Endodermal cell (in vitro differentiated cells): ENCODE results near the gene ARPP21. TPM values are rescaled to one million over a fixed set of nuclear protein-coding genes. Genes with fewer than 3 reads are reported as not detected.

Experiments
- DNase-seq: peaks from one replicate; pipeline ENCODE4 v3.0.0-alpha.2; 2017
- H3K27ac ChIP-seq: 2 replicates; pipeline ENCODE4 v1.5.1; 2013; ENCODE audit warnings: mild to moderate bottlenecking, low read depth, low read length, moderate library complexity
- H3K27me3 ChIP-seq: 2 replicates; pipeline ENCODE4 v1.6.1; 2013; ENCODE audit warnings: mild to moderate bottlenecking, low read length, moderate library complexity; ENCODE audit not compliant: insufficient read depth, control insufficient read depth, poor library complexity, severe bottlenecking
- H3K36me3 ChIP-seq: 2 replicates; pipeline ENCODE4 v1.7.0; 2013; ENCODE audit warnings: mild to moderate bottlenecking, low read length, moderate library complexity; ENCODE audit not compliant: control insufficient read depth, insufficient read depth
- H3K4me1 ChIP-seq: one replicate; pipeline ENCODE4 v1.7.0; 2013; ENCODE audit warnings: low read length; ENCODE audit not compliant: control insufficient read depth, insufficient read depth
- H3K4me3 ChIP-seq: 2 replicates; pipeline ENCODE4 v1.5.1; 2013; ENCODE audit warnings: mild to moderate bottlenecking, low read length, moderate library complexity
- H3K9ac ChIP-seq: 2 replicates; pipeline ENCODE4 v1.6.1; 2013; ENCODE audit warnings: mild to moderate bottlenecking, low read length, moderate library complexity; ENCODE audit not compliant: poor library complexity, severe bottlenecking; ENCODE audit errors: extremely low read depth
- H3K9me3 ChIP-seq: 2 replicates; pipeline ENCODE4 v1.6.1; 2013; ENCODE audit warnings: mild to moderate bottlenecking, low read length, moderate library complexity; ENCODE audit not compliant: control insufficient read depth
- H3K27ac Mint-ChIP-seq: 2 replicates; pipeline ENCODE4 v1.8.0; 2020; ENCODE audit warnings: mixed read lengths
- H3K27me3 Mint-ChIP-seq: 2 replicates; pipeline ENCODE4 v1.8.0; 2021; ENCODE audit warnings: mild to moderate bottlenecking, mixed read lengths; ENCODE audit not compliant: insufficient read depth
- H3K36me3 Mint-ChIP-seq: 2 replicates; pipeline ENCODE4 v1.8.0; 2020; ENCODE audit warnings: low read depth, mixed read lengths
- H3K4me1 Mint-ChIP-seq: 2 replicates; pipeline ENCODE4 v1.8.0; 2020; ENCODE audit warnings: mixed read lengths
- H3K4me3 Mint-ChIP-seq: 2 replicates; pipeline ENCODE4 v1.8.0; 2020; ENCODE audit warnings: mild to moderate bottlenecking, moderate library complexity, mixed read lengths
- H3K9me3 Mint-ChIP-seq: 2 replicates; pipeline ENCODE4 v1.8.0; 2020; ENCODE audit warnings: mild to moderate bottlenecking, mixed read lengths
- WGBS, 2 experiments: methylation state at CpG; one replicate each; pipeline versions ENCODE4 v1.1.5 to v1.1.7; 2013; ENCODE audit warnings: missing lambda C conversion rate in 2 of 2, mixed read lengths in 1 of 2; ENCODE audit not compliant: insufficient coverage in 1 of 2, insufficient read length in 1 of 2; 5-methylcytosine and 5-hydroxymethylcytosine counted together
- total RNA-seq, 2 donors: library from RNA; stranded (reverse); fragmentation: NEBNext Ultra II Directional in 1 of 2; extraction: Animal tissue kit (Norgen Biotek cat#: 25700) in 1 of 2; gene quantifications; 2 replicates in 1 of 2; 3 replicates in 1 of 2; pipeline ENCODE4 v1.2.1, GENCODE V29; 2021
- TF ChIP-seq, protein P1 (sequence below): fragments of 200-600 bp; sonication (generic); conservative IDR thresholded peaks from 2 replicates; pipeline ENCODE4 v1.5.0; 2021; ENCODE audit warnings: antibody characterized with exemption, mild to moderate bottlenecking

ARPP21 gene
- total RNA-seq, 2 donors from 2014 or later = not detected

DNA sequence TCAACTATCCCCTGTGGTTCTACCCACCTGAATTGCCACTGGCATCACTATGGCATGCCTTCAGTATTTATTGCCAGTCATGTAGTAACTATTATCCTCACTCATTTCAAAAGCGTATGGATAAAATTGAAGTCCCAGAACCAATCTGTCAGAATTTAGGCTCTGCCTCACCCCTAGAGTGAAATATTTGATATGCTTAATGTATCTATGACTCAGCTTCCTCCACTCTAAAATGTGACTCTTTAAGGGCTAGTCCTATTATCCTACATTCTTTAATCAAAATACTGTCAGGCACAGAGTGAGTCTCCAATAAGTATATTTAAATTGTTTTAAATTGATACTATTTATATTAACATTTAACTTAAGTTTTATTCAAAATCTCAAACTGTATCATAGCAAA, 27.6 kb downstream of the ARPP21 start:
- TF ChIP-seq, protein P1, sequence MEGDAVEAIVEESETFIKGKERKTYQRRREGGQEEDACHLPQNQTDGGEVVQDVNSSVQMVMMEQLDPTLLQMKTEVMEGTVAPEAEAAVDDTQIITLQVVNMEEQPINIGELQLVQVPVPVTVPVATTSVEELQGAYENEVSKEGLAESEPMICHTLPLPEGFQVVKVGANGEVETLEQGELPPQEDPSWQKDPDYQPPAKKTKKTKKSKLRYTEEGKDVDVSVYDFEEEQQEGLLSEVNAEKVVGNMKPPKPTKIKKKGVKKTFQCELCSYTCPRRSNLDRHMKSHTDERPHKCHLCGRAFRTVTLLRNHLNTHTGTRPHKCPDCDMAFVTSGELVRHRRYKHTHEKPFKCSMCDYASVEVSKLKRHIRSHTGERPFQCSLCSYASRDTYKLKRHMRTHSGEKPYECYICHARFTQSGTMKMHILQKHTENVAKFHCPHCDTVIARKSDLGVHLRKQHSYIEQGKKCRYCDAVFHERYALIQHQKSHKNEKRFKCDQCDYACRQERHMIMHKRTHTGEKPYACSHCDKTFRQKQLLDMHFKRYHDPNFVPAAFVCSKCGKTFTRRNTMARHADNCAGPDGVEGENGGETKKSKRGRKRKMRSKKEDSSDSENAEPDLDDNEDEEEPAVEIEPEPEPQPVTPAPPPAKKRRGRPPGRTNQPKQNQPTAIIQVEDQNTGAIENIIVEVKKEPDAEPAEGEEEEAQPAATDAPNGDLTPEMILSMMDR = no peak
- H3K9me3 ChIP-seq = no peaks in the 10 kb centered on the region
- Mint-ChIP-seq H3K27ac (no peak overlapping the region), H3K4me1 (peaks cover 3% of the 10 kb centered on the region), H3K27me3 (peaks cover 41% of the 10 kb centered on the region), H3K36me3 (no peaks in the 10 kb centered on the region), H3K4me3 (no peak overlapping the region), H3K9me3 (no peaks in the 10 kb centered on the region)
- no peak overlapping the region for H3K27ac ChIP-seq
- no peaks in the 10 kb centered on the region for H3K4me1 ChIP-seq
- no peak for DNase-seq
- peaks cover 50% of the 10 kb centered on the region for H3K27me3 ChIP-seq
- H3K36me3 ChIP-seq = no peaks in the 10 kb centered on the region
- no peak overlapping the region for H3K4me3 ChIP-seq
- H3K9ac ChIP-seq = no peak overlapping the region
- WGBS, 2 experiments = 91% methylated on average over 1 of the region's 1 CpG; no CpG with 5 or more reads in 1 of the 2 experiments

DNA sequence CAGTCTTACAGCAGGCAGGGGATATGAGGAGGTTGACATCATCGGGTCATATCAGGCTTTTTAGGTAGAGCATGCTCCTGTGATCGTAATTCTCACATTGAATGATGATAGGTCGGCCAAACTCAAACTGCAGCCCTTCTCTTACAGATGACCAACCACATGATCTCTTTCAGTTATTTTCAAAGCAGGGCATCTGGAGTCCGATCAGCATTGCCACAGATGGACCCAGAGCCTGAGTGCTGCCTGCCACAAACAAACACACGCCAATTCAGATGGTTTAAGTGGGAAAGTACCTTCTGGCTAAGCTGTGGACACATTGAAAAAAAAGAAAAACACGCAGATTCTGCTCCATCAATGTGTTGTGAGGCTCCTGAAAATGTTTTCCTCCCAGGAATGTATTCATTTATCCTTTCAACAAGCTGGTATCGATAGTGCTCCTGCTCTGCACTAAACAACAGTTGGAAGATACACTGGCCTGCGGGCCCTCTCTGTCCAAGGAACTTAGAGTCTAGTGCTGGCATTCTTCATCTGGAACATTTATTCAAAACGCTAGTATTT, 31.2 kb downstream of the ARPP21 start:
- no peaks in the 10 kb centered on the region for H3K36me3 Mint-ChIP-seq
- no peak overlapping the region for H3K27ac Mint-ChIP-seq
- no peaks in the 10 kb centered on the region for H3K9me3 Mint-ChIP-seq
- TF ChIP-seq, protein P1 = no peak
- H3K9me3 ChIP-seq = no peaks in the 10 kb centered on the region
- H3K36me3 ChIP-seq = no peaks in the 10 kb centered on the region
- no peak overlapping the region for H3K9ac ChIP-seq
- no peak overlapping the region for H3K4me3 Mint-ChIP-seq
- H3K27me3 Mint-ChIP-seq = peaks cover 16% of the 10 kb centered on the region
- DNase-seq = no peak
- H3K27me3 ChIP-seq = peaks cover 20% of the 10 kb centered on the region
- H3K4me1 Mint-ChIP-seq = no peaks in the 10 kb centered on the region
- no peak overlapping the region for H3K27ac ChIP-seq
- no peak overlapping the region for H3K4me3 ChIP-seq
- WGBS, 2 experiments = 93 to 100% methylated on average over 6 to 9 of the region's 9 CpGs
- peaks cover 4% of the 10 kb centered on the region for H3K4me1 ChIP-seq

DNA sequence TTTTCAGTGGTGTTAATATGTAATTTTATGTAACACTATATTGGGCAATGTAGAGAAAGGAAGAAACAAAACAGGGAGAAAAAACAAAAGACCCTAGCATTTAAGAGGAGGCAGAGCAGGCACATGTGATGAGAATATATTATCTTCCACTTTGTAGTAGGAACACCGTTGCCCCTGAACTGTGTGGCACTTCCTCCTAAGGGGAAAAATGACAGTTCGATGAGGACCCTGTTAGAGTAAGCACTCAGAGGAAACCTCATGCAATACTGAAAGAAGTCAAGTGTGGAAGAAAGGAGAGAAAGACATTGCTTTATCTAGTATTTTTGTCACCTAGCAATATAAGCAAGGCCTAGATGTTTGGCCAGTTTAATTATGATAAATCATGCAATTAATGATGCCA, 32.2 kb downstream of the ARPP21 start:
- WGBS, 2 experiments = 94 to 100% methylated on average over 2 of the region's 2 CpGs
- no peak overlapping the region for H3K9ac ChIP-seq
- Mint-ChIP-seq H3K27ac (no peak overlapping the region), H3K4me1 (no peaks in the 10 kb centered on the region), H3K4me3 (no peak overlapping the region), H3K36me3 (no peaks in the 10 kb centered on the region), H3K9me3 (no peaks in the 10 kb centered on the region), H3K27me3 (peaks cover 16% of the 10 kb centered on the region)
- H3K27ac ChIP-seq = no peak overlapping the region
- peaks cover 4% of the 10 kb centered on the region for H3K4me1 ChIP-seq
- no peak overlapping the region for H3K4me3 ChIP-seq
- H3K27me3 ChIP-seq = peaks cover 20% of the 10 kb centered on the region
- DNase-seq = no peak
- TF ChIP-seq, protein P1 = no peak
- no peaks in the 10 kb centered on the region for H3K9me3 ChIP-seq
- H3K36me3 ChIP-seq = no peaks in the 10 kb centered on the region
